PC-9 (cell line): ENCODE results near the gene GPC1. TPM values are rescaled to one million over a fixed set of nuclear protein-coding genes. Genes with fewer than 3 reads are reported as not detected.
A peak's percentile ranks its signal among the peaks of the same experiment; 100 is the strongest.
"Not testable (repeated sequence)": the region's sequence is repeated elsewhere in the genome, so short reads cannot be mapped to it uniquely, and the experiment has no call there.

Experiments
- BruUV-seq: library from RNA; stranded (reverse); fragments of 400-500 nt; replicated peaks from 2 replicates; lab custom pipeline; 2021; lab: Mats Ljungman, UMichigan
- CTCF ChIA-PET: fragments of 300-600 bp; sonication (Branson Sonifier 250); formaldehyde crosslinking; loops from one replicate; lab custom pipeline; 2022; ENCODE audit warnings: antibody characterized with exemption; lab: Charles Lee
- POLR2A ChIA-PET: fragments of 300-600 bp; sonication (Branson Sonifier 250); formaldehyde crosslinking; loops from one replicate; lab custom pipeline; 2022; ENCODE audit warnings: antibody characterized with exemption; ENCODE audit not compliant: unreplicated experiment; lab: Charles Lee
- DNase-seq, 2 experiments: peaks; one replicate each; pipeline versions ENCODE4 v3.0.0 to v3.0.0-alpha.2; 2015 to 2022; ENCODE audit warnings: mixed read lengths in 1 of 2
- H2AFZ ChIP-seq: fragments of 200-600 bp; sonication (generic); 2 replicates; pipeline ENCODE4 v1.8.1; 2017; ENCODE audit warnings: antibody characterized with exemption
- H3F3A ChIP-seq: fragments of 200-600 bp; sonication (generic); 2 replicates; pipeline ENCODE4 v1.8.1; 2017; ENCODE audit warnings: antibody characterized with exemption, mild to moderate bottlenecking, low read depth; ENCODE audit not compliant: insufficient read depth
- H3K27ac ChIP-seq: fragments of 200-600 bp; sonication (generic); 2 replicates; pipeline ENCODE4 v1.6.1; 2016; ENCODE audit warnings: mixed run types
- H3K27me3 ChIP-seq: fragments of 200-600 bp; sonication (generic); 2 replicates; pipeline ENCODE4 v1.6.1; 2016; ENCODE audit warnings: low read depth, mixed run types; ENCODE audit not compliant: insufficient read depth
- H3K36me3 ChIP-seq: fragments of 200-600 bp; sonication (generic); 2 replicates; pipeline ENCODE4 v1.6.1; 2016; ENCODE audit warnings: low read depth, mixed run types
- H3K4me1 ChIP-seq: fragments of 200-600 bp; sonication (generic); replicated peaks from 2 replicates; pipeline ENCODE4 v1.6.1; 2016; ENCODE audit warnings: mixed run types; ENCODE audit not compliant: insufficient read depth
- H3K4me2 ChIP-seq: fragments of 200-600 bp; sonication (generic); 2 replicates; pipeline ENCODE4 v1.6.1; 2017; ENCODE audit warnings: mixed run types
- H3K4me3 ChIP-seq: fragments of 200-600 bp; sonication (generic); 2 replicates; pipeline ENCODE4 v1.6.1; 2016; ENCODE audit warnings: mixed run types
- H3K79me2 ChIP-seq: fragments of 200-600 bp; sonication (generic); 2 replicates; pipeline ENCODE4 v1.6.1; 2017; ENCODE audit warnings: low read depth, mixed run types
- H3K9me2 ChIP-seq: fragments of 200-600 bp; sonication (generic); 2 replicates; pipeline ENCODE4 v1.8.1; 2017; ENCODE audit warnings: mild to moderate bottlenecking; ENCODE audit not compliant: insufficient read depth
- H3K9me3 ChIP-seq: fragments of 200-600 bp; sonication (generic); 2 replicates; pipeline ENCODE4 v1.8.1; 2016; ENCODE audit warnings: low read depth; ENCODE audit not compliant: insufficient read depth
- H4K20me1 ChIP-seq: fragments of 200-600 bp; sonication (generic); 2 replicates; pipeline ENCODE4 v1.8.1; 2017; ENCODE audit not compliant: insufficient read depth
- EZH2 ChIP-seq: fragments of 200-600 bp; sonication (generic); IDR thresholded peaks from 2 replicates; pipeline ENCODE4 v1.8.0; 2017; ENCODE audit warnings: antibody characterized with exemption, low read depth
- intact Hi-C: fragments of 100-400 bp; cut with micrococcal nuclease; formaldehyde crosslinking; loops from one replicate; pipeline ENCODE4 v1.10.0; 2022; ENCODE audit not compliant: unreplicated experiment
- total RNA-seq: library from RNA; stranded (reverse); gene quantifications from 2 replicates; pipeline ENCODE4 v1.2.3, GENCODE V29; 2021
- TF ChIP-seq, protein P1 (sequence below): fragments of 200-600 bp; sonication (generic); conservative IDR thresholded peaks from 2 replicates; pipeline ENCODE4 v1.6.1; 2017; ENCODE audit warnings: mixed run types, antibody characterized with exemption, mild to moderate bottlenecking, moderate library complexity

Gene GPC1
- total RNA-seq, 1 experiment from 2014 or later, result 302 TPM

GRCh38 chr2:240491483-240491882 is 56.0 kb downstream of the GPC1 start:
- H3K4me2 ChIP-seq, result no peak overlapping the region
- no TSS peak for BruUV-seq
- H3K79me2 ChIP-seq, result no peaks in the 10 kb centered on the region
- intact Hi-C loops, result no loop called here
- peaks cover 7% of the 10 kb centered on the region; the same call in 1 of the 2 replicates for H3F3A ChIP-seq
- peaks cover 38% of the 10 kb centered on the region for H3K9me3 ChIP-seq
- H4K20me1 ChIP-seq, result no peaks in the 10 kb centered on the region
- no peaks in the 10 kb centered on the region for H3K9me2 ChIP-seq
- DNase-seq, result no peak
- peaks cover 15% of the 10 kb centered on the region; the same call in 1 of the 2 replicates for H3K36me3 ChIP-seq
- CTCF ChIA-PET, result no interaction called here
- no peak overlapping the region for H2AFZ ChIP-seq
- POLR2A ChIA-PET, result no interaction called here
- no peaks in the 10 kb centered on the region for H3K4me1 ChIP-seq
- H3K27me3 ChIP-seq, result no peaks in the 10 kb centered on the region
- H3K27ac ChIP-seq, result no peak overlapping the region
- TF ChIP-seq EZH2, result no peak
- TF ChIP-seq, protein P1, sequence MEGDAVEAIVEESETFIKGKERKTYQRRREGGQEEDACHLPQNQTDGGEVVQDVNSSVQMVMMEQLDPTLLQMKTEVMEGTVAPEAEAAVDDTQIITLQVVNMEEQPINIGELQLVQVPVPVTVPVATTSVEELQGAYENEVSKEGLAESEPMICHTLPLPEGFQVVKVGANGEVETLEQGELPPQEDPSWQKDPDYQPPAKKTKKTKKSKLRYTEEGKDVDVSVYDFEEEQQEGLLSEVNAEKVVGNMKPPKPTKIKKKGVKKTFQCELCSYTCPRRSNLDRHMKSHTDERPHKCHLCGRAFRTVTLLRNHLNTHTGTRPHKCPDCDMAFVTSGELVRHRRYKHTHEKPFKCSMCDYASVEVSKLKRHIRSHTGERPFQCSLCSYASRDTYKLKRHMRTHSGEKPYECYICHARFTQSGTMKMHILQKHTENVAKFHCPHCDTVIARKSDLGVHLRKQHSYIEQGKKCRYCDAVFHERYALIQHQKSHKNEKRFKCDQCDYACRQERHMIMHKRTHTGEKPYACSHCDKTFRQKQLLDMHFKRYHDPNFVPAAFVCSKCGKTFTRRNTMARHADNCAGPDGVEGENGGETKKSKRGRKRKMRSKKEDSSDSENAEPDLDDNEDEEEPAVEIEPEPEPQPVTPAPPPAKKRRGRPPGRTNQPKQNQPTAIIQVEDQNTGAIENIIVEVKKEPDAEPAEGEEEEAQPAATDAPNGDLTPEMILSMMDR, result no peak
- H3K4me3 ChIP-seq, result no peak overlapping the region

GRCh38 chr2:240494194-240494793 is 58.8 kb downstream of the GPC1 start:
- peaks cover 16% of the 10 kb centered on the region; the same call in 1 of the 2 replicates for H3F3A ChIP-seq
- no peak overlapping the region for H3K4me2 ChIP-seq
- H2AFZ ChIP-seq, result no peak overlapping the region
- TF ChIP-seq, protein P1, result no peak
- TF ChIP-seq EZH2, result no peak
- ChIA-PET CTCF (interaction anchor here (0.6 kb wide), 1 partner anchor 16 kb away, joined by 4 read pairs; no protein-coding TSS in a partner anchor), POLR2A (no interaction called here)
- intact Hi-C loops, result no loop called here
- H3K27me3 ChIP-seq, result no peaks in the 10 kb centered on the region
- no peaks in the 10 kb centered on the region for H3K79me2 ChIP-seq
- no peaks in the 10 kb centered on the region for H4K20me1 ChIP-seq
- no peak overlapping the region for H3K27ac ChIP-seq
- no peak for DNase-seq
- peaks cover 38% of the 10 kb centered on the region for H3K9me3 ChIP-seq
- H3K36me3 ChIP-seq, result peaks cover 35% of the 10 kb centered on the region
- no peaks in the 10 kb centered on the region for H3K4me1 ChIP-seq
- H3K9me2 ChIP-seq, result no peaks in the 10 kb centered on the region
- no peak overlapping the region for H3K4me3 ChIP-seq
- BruUV-seq, result no TSS peak

DNA sequence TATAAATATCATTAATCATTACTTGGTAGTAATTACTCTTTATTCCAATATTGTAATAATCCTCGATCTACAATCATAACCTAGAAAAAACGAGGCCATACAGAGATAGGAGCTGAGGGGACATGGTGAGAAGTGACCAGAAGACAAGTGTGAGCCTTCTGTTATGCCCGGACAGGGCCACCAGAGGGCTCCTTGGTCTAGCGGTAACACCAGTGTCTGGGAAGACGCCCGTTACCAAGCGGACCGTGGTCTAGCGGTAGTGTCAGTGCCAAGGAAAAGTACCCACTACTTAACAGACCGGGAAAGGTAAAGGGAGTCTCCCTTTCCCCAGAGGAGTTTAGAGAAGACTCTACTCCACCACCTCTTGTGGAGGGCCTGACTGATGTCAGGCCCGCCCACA is 59.5 kb downstream of the GPC1 start:
- Histone ChIP-seq H3K9me3 (peaks cover 32% of the 10 kb centered on the region), H3F3A (peaks cover 16% of the 10 kb centered on the region; the same call in 1 of the 2 replicates), H3K36me3 (peaks cover 35% of the 10 kb centered on the region)
- H3K27me3 ChIP-seq, H2AFZ ChIP-seq, H3K4me1 ChIP-seq, DNase-seq, POLR2A ChIA-PET, BruUV-seq, H3K79me2 ChIP-seq, H4K20me1 ChIP-seq, H3K9me2 ChIP-seq, intact Hi-C loops, H3K27ac ChIP-seq, H3K4me2 ChIP-seq, H3K4me3 ChIP-seq, CTCF ChIA-PET: not testable (repeated sequence)
- TF ChIP-seq, protein P1, result peak; percentile 57; the same call in 1 of the 2 replicates
